GM18868 (cell line): ENCODE data around the gene ANGPTL4.
"Not testable (repeated sequence)": the region's sequence is repeated elsewhere in the genome, so short reads cannot be mapped to it uniquely, and the experiment has no call there.

ENCODE experiments used
- ATAC-seq: cut with Tn5 transposase; IDR thresholded peaks from one replicate; pipeline ENCODE4 v1.9.1; 2021; ENCODE audit warnings: mild to moderate bottlenecking, moderate library complexity; ENCODE audit not compliant: unreplicated experiment

Gene ANGPTL4

GRCh38 chr19:8360196-8360595 is 3.8 kb upstream of the ANGPTL4 start:
- no peak for ATAC-seq

- ATAC-seq, result no peak
Observed at GRCh38 chr19:8361921-8362793, 1.8 kb upstream of the ANGPTL4 start.

GRCh38 chr19:8366121-8366581 is 2.2 kb downstream of the ANGPTL4 start:
- no peak for ATAC-seq

GRCh38 chr19:8366961-8367326 is 3.0 kb downstream of the ANGPTL4 start:
- no peak for ATAC-seq

- no peak for ATAC-seq
Observed at GRCh38 chr19:8367327-8368001, 3.5 kb downstream of the ANGPTL4 start.

- ATAC-seq, result no peak
Observed at GRCh38 chr19:8370176-8371010, 6.4 kb downstream of the ANGPTL4 start.

GRCh38 chr19:8371011-8371804 is 7.3 kb downstream of the ANGPTL4 start:
- ATAC-seq, result no peak

DNA sequence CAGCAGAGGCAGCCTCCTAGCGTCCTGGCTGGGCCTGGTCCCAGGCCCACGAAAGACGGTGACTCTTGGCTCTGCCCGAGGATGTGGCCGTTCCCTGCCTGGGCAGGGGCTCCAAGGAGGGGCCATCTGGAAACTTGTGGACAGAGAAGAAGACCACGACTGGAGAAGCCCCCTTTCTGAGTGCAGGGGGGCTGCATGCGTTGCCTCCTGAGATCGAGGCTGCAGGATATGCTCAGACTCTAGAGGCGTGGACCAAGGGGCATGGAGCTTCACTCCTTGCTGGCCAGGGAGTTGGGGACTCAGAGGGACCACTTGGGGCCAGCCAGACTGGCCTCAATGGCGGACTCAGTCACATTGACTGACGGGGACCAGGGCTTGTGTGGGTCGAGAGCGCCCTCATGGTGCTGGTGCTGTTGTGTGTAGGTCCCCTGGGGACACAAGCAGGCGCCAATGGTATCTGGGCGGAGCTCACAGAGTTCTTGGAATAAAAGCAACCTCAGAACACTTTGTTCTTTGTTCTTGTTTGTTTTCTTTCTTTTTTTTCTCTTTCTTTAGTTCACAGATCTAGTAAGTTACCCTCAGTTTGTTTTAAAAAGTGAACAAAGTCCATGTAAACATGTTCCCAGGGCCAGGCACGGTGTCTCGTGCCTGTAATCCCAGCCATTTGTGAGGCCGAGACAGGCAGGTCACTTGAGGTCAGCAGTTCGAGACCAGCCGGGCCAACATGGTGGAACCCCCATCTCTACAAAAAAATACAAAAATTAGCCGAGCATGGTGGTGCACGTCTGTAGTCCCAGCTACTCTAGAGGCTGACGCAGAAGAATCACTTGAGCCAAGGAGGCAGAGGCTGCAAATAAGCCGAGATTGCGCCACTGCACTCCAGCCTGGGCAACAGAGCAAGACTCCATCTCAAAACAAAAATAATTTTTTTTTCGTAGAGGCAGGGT is 10.2 kb downstream of the ANGPTL4 start:
- no peak for ATAC-seq

DNA sequence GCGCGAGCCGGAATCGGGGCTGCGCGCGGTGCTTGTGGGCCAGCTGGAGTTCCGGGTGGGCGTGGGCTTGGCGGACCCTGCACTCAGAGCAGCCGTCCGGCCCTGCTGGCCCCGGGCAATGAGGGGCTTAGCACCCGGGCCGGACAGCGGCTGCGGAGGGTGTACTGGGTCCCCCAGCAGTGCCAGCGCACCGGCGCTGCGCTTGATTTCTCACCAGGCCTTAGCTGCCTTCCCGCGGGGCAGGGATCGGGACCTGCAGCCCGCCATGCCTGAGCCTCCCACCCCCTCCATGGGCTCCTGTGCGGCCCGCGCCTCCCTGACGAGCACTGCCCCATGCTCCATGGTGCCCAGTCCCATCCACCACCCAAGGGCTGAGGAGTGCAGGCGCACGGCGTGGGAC is 11.8 kb downstream of the ANGPTL4 start:
- not testable (repeated sequence) for ATAC-seq

GRCh38 chr19:8376373-8376974 is 12.5 kb downstream of the ANGPTL4 start:
- ATAC-seq, result not testable (repeated sequence)

DNA sequence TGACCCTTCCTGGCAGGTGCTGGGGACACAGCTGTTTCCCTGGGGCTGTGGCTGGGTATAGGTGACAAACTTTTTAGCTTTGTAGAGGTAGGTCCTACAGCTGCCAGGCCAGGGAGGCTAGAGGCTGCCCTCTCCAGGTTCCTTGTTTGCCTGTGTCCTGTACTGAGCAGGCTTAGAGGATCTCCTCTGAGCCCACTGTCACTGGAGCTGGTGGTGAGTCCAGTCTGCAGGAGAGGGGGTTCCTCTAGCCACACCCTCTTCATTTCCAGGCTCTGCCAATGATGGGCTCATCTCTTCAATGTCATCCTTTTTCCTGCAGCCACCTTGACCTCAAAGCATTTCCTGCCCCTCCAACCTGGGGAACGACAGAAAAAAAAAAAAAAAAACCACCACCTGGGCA is 13.6 kb downstream of the ANGPTL4 start:
- no peak for ATAC-seq

DNA sequence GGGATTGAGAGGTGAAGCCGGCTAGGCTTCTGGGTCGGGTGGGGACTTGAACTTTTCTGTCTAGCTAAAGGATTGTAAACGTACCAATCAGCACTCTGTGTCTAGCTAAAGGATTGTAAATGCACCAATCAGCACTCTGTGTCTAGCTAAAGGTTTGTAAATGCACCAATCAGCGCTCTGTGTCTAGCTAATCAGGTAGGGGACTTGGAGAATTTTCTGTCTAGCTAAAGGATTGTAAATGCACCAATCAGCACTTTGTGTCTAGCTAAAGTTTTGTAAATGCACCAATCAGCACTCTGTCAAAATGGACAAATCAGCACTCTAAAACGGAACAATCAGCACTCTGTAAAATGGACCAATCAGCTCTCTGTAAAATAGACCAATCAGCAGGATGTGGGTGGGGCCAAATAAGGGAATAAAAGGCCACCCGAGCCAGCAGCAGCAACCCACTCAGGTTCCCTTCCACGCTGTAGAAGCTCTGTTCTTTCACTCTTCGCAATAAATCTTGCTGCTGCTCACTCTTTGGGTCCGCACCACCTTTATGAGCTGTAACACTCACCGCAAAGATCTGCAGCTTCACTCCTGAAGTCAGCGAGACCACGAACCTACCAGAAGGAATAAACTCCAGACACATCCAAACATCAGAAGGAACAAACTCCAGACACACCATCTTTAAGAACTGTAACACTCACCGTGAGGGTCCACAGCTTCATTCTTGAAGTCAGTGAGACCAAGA is 15.4 kb downstream of the ANGPTL4 start:
- ATAC-seq, result not testable (repeated sequence)

GRCh38 chr19:8384569-8384968 is 20.6 kb downstream of the ANGPTL4 start:
- not testable (repeated sequence) for ATAC-seq

- not testable (repeated sequence) for ATAC-seq
Observed at GRCh38 chr19:8385103-8385502, 21.1 kb downstream of the ANGPTL4 start.

GRCh38 chr19:8385566-8385965 is 21.6 kb downstream of the ANGPTL4 start:
- ATAC-seq, result not testable (repeated sequence)

DNA sequence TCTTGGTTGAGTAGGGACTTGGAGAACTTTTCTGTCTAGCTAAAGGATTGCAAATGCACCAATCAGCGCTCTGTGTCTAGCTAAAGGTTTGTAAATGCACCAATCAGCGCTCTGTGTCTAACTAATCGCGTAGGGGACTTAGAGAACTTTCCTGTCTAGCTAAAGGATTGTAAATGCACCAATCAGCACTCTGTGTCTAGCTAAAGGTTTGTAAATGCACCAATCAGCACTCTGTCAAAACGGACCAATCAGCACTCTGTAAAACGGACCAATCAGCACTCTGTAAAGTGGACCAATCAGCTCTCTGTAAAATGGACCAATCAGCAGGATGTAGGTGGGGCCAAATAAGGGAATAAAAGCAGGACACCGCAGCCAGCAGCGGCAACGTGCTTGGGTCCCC is 22.5 kb downstream of the ANGPTL4 start:
- ATAC-seq, result not testable (repeated sequence)

GRCh38 chr19:8386990-8387389 is 23.0 kb downstream of the ANGPTL4 start:
- ATAC-seq, result no peak
